Right ventricle myocardium inferior (tissue), 1 donor: ENCODE results near the gene ZYG11B. TPM values are rescaled to one million over a fixed set of nuclear protein-coding genes. Genes with fewer than 3 reads are reported as not detected.

Source experiments
- total RNA-seq: library from RNA; stranded (reverse); fragmentation: NEBNext Ultra II Directional; extraction: Animal tissue kit (Norgen Biotek cat#: 25700); gene quantifications from one replicate; pipeline ENCODE4 v1.2.1, GENCODE V29; 2021
- donor health status: DM: no; HTN: yes; CAD: no; lungs with severe emphysema.

Gene ZYG11B
- total RNA-seq, 1 donor from 2014 or later = 74.0 TPM

Other genes starting within 250 kb of the ZYG11B start
- gene TUT4, start 173.4 kb upstream of the ZYG11B start, total RNA-seq = 32.7 TPM
- gene GPX7, start 124.1 kb upstream of the ZYG11B start, total RNA-seq = 4.7 TPM
- gene SHISAL2A, start 93.3 kb upstream of the ZYG11B start, total RNA-seq = not detected
- gene COA7, start 28.1 kb upstream of the ZYG11B start, total RNA-seq = 21.6 TPM
- not detected for gene ZYG11A, start 116.3 kb downstream of the ZYG11B start, total RNA-seq
- 136 TPM for gene ECHDC2, start 195.3 kb downstream of the ZYG11B start, total RNA-seq
- gene SCP2, start 200.8 kb downstream of the ZYG11B start, total RNA-seq = 132 TPM